Loucy (cell line): Measurements from ENCODE around the gene SNTA1.

Experiments
- CTCF ChIP-seq: fragments of 200-600 bp; sonication (generic); conservative IDR thresholded peaks from 2 replicates; pipeline ENCODE4 v1.5.1; 2014; ENCODE audit warnings: mild to moderate bottlenecking, antibody characterized with exemption, low read length
- EZH2phosphoT487 ChIP-seq: fragments of 200-600 bp; IDR thresholded peaks from 2 replicates; pipeline ENCODE4 v1.6.1; 2018; ENCODE audit warnings: antibody characterized with exemption, mild to moderate bottlenecking, moderate library complexity, borderline replicate concordance

- no peak for TF ChIP-seq CTCF
- no peak for TF ChIP-seq EZH2phosphoT487
Measured at GRCh38 chr20:33475381-33476152, 32.0 kb upstream of the SNTA1 start.
